Activated T-cell treated with anti-CD3 and anti-CD28 coated beads for 48 hours (primary cell): ENCODE measurements around the gene CIZ1.
"Not testable (repeated sequence)": the region's sequence is repeated elsewhere in the genome, so short reads cannot be mapped to it uniquely, and the experiment has no call there.

Experiments
- DNase-seq: peaks from one replicate; pipeline ENCODE4 v3.0.0-alpha.2; 2020; ENCODE audit warnings: low read depth

Gene CIZ1

DNA sequence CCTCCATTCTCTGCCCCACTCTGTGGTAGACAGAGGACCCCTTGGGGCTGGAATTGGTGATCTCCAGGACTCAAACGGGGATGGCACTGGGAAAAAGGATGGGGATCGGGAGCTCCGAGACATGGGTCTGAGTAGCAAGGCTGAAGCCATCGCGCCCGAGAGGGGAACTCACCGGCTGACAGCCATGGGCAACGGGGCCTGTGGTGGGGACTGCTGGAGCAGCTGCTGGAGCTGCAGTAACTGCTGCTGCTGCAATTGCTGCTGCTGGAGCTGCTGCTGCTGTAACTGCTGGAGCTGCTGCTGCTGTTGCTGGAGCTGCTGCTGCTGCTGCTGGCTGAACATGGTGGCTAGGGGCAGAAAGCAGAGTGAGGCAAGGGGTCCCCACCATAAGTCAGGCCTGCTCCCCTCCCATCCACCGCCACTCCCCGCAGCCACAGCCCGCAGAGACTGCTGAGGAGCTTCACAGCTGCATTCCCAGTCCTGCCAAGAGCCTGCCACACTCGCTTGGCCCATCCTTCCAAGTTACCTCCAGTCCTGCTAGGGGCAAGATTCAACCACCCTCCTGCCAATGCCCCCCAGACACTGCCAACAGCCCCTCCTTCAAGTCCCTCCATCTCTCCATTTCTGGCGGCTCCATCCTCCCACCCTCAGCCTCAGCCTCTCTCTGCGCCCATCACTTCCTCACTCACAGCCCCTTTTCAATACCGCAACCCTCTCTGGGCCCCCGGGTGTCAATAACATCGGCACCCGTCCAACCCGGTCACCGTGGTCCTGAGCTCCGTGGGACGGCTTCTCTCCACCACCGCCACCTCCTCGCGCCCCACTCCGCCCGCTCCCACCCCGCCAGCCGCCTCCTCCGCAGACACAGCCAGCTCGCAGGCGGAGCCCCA is 611 bp downstream of the CIZ1 start:
- DNase-seq: no peak

- no peak for DNase-seq
Observed at GRCh38 chr9:128190013-128190412, 1.4 kb downstream of the CIZ1 start.

DNA sequence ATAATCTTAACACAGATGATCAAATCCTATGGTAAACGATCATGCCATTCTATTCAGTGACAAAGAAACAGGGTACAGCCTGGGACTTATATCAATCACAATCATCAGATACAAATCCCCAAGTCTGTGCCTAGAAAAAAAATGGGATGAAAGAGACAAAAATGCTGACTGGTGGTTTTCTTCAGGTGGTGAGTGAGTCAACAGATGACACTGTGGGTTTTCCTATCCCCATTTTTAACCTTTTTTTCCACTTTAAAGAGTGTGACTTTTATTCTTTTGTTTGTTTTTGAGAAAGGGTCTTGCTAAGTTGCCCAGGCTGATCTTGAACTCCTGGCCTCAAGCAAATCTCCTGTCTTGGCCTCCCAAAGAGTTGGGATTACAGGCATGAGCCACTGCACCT is 3.2 kb downstream of the CIZ1 start:
- no peak for DNase-seq

DNA sequence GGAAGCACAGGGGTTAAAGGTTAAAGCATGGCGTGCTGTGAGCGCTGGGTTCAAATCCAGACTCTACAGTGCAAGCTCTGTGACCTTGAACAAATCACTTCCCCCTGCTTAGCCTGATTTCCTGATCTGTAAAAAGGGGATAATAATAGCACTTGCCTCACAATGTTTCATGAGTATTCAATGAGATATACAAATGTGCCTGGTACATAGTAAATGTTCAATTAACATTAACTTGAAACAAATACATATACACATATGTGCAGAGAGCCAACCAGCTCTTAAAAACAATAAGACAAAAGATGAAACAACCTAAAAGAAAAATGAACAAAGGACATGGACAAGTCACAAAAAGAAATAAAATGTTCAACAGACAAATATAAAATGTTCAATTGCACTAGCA is 4.0 kb downstream of the CIZ1 start:
- DNase-seq: no peak

DNA sequence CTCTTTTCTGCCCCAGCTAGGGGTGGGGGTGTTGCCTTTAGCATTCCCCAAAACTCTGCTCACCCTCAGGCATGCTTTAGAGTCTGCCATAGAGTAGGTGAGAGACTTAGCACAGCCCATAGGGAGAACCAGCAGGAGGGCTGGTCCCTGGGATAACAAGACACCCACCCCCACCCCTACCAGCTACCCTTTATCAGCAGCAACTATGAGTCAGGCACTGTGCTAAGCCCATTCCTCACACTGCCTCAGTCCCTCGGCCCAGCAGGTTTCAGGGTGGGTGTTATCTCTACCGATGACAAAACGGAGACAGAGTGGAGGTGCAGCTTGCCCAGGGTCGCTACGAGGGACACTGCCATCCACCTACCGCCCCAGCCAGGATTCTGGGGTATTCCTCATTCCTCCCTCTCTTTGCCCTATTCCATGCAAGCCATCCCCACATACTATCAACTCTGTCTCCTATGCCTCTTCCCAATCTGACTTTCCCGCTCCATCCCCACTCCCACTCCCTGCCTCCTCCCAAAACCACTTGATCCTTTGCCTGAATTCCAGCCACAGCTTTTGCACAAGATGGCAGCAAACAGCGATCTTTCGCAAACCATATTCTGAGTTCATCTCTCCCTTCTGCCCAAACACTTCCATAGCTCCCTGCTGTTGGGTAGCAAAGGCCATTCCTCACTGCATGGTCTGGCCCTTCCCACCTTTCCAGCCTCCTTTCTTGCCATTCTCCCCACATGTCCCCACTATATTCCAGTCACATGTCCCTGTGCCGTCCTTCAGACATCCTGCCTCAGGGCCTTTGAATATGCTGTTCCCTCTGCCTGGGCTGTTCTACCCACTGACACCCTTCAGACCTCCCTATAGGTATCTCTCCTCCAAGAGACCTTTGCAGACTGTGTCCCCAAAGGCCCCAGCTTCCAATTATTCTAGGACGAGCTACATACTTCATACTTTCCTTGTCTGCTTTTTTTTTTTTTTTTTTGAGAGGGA is 5.1 kb downstream of the CIZ1 start:
- DNase-seq: no peak

GRCh38 chr9:128182893-128183588 is 8.3 kb downstream of the CIZ1 start:
- no peak for DNase-seq

DNA sequence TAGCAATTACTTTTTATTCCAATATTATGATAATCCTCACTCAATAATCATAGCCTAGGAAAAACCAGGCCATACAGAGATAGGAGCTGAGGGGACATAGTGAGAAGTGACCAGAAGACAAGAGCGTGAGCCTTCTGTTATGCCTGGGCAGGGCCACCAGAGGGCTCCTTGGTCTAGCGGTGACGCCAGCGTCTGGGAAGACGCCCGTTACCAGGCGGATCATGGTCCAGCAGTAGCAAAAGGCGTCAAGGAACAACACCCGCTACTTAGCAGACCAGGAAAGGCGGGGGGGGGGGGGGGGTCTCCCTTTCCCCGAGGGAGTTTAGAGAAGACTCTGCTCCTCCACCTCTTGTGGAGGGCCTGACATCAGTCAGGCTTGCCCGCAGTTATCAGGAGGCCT is 9.9 kb downstream of the CIZ1 start:
- DNase-seq: not testable (repeated sequence)

GRCh38 chr9:128180447-128180846 is 10.9 kb downstream of the CIZ1 start:
- no peak for DNase-seq

GRCh38 chr9:128180001-128180400 is 11.4 kb downstream of the CIZ1 start:
- no peak for DNase-seq

DNA sequence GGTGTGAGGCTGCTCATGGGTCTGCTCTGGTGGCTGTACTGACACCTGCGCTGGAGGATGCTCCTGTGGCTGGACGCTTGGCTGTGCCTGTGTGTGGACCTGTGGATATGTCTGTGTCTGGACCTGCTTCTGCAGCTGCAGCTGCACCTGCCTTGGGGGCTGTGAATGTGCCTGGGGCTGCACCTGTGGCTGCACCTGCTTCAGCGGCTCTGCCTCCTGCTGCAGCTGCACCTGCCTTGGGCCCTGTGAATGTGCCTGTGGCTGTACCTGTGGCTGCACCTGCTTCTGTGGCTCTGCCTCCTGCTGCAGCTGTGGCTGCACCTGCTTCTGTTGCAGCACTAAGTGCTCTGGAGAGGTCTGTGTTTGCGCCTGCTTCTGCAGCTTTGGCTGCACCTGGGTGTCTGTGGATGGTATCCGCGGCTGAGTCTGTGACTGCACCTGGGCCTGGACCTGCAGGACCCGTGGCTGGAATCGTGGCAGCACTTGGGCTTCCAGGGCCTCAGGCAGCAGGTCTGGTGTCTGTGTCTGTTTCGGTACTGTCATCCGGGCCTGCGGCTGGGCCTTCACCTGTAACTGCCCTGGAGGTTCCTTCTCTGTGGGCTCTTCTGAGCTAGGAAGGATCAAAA is 12.5 kb downstream of the CIZ1 start:
- no peak for DNase-seq

DNA sequence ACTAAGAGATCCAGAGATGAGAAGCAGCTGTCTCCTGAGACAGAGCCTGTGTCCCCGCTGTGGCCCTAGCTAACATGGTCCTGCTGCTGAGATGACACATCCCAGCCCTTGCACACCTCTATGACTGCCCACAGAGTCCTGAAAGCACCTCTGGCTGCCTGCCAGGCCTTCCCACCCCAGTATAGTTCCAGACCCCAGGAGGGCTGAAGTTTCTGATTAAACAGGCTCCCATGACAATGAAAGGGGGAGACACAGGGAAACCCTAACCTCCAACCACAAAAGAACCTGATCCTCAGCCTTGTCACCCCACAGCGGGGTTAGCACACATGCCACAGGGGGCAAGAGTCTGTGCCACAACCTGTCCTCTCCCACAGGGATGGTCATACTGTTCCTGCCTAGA is 15.6 kb downstream of the CIZ1 start:
- DNase-seq: no peak

DNA sequence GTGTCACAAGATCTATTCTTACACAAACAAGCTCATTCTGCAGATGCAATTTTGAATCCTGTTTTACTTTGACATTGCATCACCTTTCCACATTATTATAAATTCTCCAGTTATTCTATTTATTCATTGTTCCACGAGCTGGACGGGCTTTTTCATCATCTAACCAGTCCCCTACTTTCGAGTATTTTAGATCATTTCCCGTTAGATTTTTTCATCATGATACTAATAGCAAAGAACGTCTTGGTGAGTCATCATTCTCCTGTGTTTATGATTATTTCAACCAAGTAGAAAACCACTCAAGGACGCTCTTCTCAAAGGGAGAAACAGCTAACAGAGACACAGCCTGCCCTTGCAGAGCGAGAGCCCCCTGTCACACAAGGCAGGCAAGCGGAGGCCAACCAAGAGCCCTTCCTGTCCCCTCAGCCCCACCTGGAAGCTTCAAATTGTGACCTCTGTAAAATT is 16.2 kb downstream of the CIZ1 start:
- no peak for DNase-seq

GRCh38 chr9:128174062-128174461 is 17.3 kb downstream of the CIZ1 start:
- DNase-seq: no peak

DNA sequence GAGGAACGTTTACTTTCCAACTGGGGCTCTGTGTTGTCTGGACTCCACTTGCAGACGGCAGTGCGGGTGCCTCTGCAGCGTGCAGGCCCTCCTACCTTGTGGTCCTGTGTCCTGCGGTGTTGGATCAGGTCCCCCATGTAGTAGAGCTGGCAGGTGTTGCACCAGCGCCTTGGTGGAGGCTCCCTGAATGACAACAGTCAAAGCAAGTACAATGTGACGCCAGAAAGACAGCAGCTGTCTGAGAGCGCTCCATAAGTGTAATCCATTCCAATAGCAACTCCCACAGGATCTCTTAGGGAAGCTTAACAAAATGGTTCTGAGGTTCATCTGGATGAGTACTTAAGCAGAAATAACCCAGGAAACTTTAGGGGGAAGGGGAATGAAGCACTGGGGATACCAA is 21.4 kb downstream of the CIZ1 start:
- DNase-seq: no peak

DNA sequence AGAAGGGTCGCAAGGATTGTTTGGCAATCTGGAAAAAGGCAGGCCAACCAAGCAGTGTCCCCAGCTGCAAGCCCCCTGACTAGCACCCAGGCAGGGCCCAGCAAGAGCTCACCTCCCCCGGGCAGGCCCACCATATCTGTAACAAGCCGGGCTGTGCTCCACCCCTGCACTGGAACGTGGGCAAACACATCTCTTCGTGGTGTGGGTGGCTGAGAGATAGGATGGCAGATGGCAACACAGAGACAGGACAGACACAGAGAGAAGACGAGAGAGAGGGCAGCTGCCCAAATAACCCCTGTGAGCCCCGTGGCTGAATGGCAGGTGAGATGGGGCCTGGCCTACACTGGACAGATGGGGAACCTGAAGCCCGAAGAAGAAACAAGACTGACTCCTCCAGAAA is 21.9 kb downstream of the CIZ1 start:
- no peak for DNase-seq

DNA sequence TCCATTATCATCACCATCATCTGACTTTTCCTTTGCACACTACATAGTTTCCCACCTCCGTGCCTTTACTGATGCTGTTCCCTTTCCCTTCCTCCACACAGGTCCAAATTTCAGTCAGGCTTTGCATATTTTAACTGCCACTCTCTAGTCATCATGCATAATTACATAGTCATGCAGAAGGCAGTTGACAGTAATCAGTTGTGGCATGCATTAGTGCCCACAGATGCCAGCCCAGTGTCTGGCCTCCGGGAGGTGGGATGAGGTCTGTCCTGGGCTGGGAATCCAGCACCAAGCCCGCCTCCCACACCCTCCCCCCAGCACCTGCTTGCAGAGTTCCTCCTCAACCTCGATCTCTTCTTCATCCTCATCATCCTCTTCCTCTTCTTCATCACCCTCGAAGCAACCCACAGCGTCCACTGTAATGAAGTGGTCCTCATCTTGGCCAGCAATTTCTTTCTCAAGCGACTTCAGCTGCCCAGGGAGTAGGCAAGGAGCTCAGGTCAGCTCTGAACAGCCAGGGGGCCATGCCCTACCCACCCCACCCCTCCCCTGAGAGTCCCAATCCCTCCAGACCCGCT is 22.6 kb downstream of the CIZ1 start:
- DNase-seq: no peak

GRCh38 chr9:128167209-128167608 is 24.2 kb downstream of the CIZ1 start:
- no peak for DNase-seq

DNA sequence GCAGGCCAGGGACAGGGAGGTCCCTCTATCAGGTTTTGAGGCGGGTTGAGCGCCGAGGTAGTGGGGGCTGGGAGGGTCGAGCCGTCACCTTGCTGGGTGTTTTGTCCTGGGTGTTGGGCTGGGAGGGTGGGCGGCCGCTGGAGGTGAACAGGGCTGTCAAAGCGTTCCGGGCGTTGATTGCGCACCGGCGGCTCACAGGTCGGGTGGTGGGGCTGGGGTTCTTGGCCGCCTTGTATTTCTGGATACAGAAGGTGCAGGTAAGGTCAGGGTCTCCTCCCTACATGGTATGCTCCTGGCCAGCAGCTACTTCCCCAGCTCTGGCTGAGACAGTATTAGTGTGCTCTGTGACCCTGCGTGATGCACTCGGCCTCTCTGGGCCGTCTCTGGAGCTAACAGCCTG is 25.2 kb downstream of the CIZ1 start:
- DNase-seq: no peak

GRCh38 chr9:128164307-128164885 is 27.0 kb downstream of the CIZ1 start:
- no peak for DNase-seq

- no peak for DNase-seq
Observed at GRCh38 chr9:128163523-128164306, 27.7 kb downstream of the CIZ1 start.
